Endothelial cell of umbilical vein (primary cell): ENCODE measurements around the gene CD248. TPM values are rescaled to one million over a fixed set of nuclear protein-coding genes. Genes with fewer than 3 reads are reported as not detected.

Experiments used
- BruUV-seq: library from RNA; stranded (reverse); fragments of 400-500 nt; replicated peaks from 2 replicates; lab custom pipeline; 2021; lab: Mats Ljungman, UMichigan
- CTCF ChIA-PET: fragments of 300-600, 350-600 bp; sonication (Branson Sonifier 250); formaldehyde crosslinking; loops from one replicate; lab custom pipeline; 2021; ENCODE audit warnings: antibody characterized with exemption, inconsistent platforms; lab: Charles Lee
- POLR2A ChIA-PET: fragments of 300-600, 350-600 bp; sonication (Branson Sonifier 250); formaldehyde crosslinking; loops from one replicate; lab custom pipeline; 2021; ENCODE audit warnings: antibody characterized with exemption, inconsistent platforms; lab: Charles Lee
- DNase-seq: peaks from one replicate; pipeline ENCODE4 v3.0.0-alpha.2; 2011; ENCODE audit warnings: low read depth, low spot score
- FAIRE-seq: peaks from 2 replicates; lab custom pipeline; 2011; peaks lifted over from hg19 to GRCh38; lab: Jason Lieb, UNC
- H2AFZ ChIP-seq: 2 replicates; pipeline ENCODE4 v1.6.0; 2012; ENCODE audit warnings: low read depth, low read length, control low read depth, inconsistent platforms
- H3K27ac ChIP-seq: 2 replicates; pipeline ENCODE4 v1.5.1; 2011; ENCODE audit warnings: low read depth, mild to moderate bottlenecking, control low read depth, low read length, moderate library complexity; ENCODE audit not compliant: insufficient read depth
- H3K27me3 ChIP-seq, 2 experiments: 2 replicates each; pipeline versions ENCODE4 v1.6.0 to v1.6.1; 2011; ENCODE audit warnings: low read length in 2 of 2, mixed read lengths in 1 of 2; ENCODE audit not compliant: control insufficient read depth in 2 of 2, insufficient read depth in 2 of 2
- H3K36me3 ChIP-seq, 2 experiments: 2 replicates in 1 of 2; 3 replicates in 1 of 2; pipeline ENCODE4 v1.5.1; 2011; ENCODE audit warnings: low read length in 2 of 2, mild to moderate bottlenecking in 1 of 2, moderate library complexity in 1 of 2; ENCODE audit not compliant: control insufficient read depth in 2 of 2, insufficient read depth in 2 of 2; ENCODE audit errors: extremely low read depth in 1 of 2
- H3K4me1 ChIP-seq: 3 replicates; pipeline ENCODE4 v1.5.1; 2011; ENCODE audit warnings: mild to moderate bottlenecking, low read length; ENCODE audit not compliant: control insufficient read depth, insufficient read depth; ENCODE audit errors: extremely low read depth
- H3K4me2 ChIP-seq: 2 replicates; pipeline ENCODE4 v1.6.1; 2011; ENCODE audit warnings: low read length, control low read depth, mixed read lengths; ENCODE audit not compliant: insufficient read depth
- H3K4me3 ChIP-seq, 3 experiments: fragments of 200-600 bp in 1 of 3; sonication (generic), shearing (Covaris generic) in 1 of 3; replicated peaks in 1 of 3; 2 replicates each; pipeline ENCODE4 v1.5.1; 2011 to 2016; ENCODE audit warnings: control low read depth in 3 of 3, low read length in 3 of 3, mild to moderate bottlenecking in 2 of 3, inconsistent platforms in 1 of 3, low read depth in 1 of 3, moderate library complexity in 1 of 3; ENCODE audit not compliant: insufficient read depth in 1 of 3
- H3K79me2 ChIP-seq: 2 replicates; pipeline ENCODE4 v1.6.0; 2012; ENCODE audit warnings: low read length, inconsistent platforms; ENCODE audit not compliant: control insufficient read depth, insufficient read depth
- H3K9ac ChIP-seq: replicated peaks from 2 replicates; pipeline ENCODE3; 2011; ENCODE audit warnings: low read length, control low read depth; ENCODE audit not compliant: insufficient read depth; ENCODE audit errors: extremely low read depth
- H3K9me1 ChIP-seq: replicated peaks from 3 replicates; pipeline ENCODE4 v1.6.0; 2011; ENCODE audit warnings: mild to moderate bottlenecking, low read length; ENCODE audit not compliant: control insufficient read depth, insufficient read depth; ENCODE audit errors: extremely low read depth
- H3K9me3 ChIP-seq: replicated peaks from 2 replicates; pipeline ENCODE4 v1.5.1; 2012; ENCODE audit warnings: low read length, inconsistent platforms; ENCODE audit not compliant: control insufficient read depth, insufficient read depth
- H4K20me1 ChIP-seq: replicated peaks from 2 replicates; pipeline ENCODE3; 2011; ENCODE audit warnings: mild to moderate bottlenecking, low read length; ENCODE audit not compliant: control insufficient read depth, insufficient read depth; ENCODE audit errors: extremely low read depth
- CTCF ChIP-seq, 2 donors: IDR thresholded peaks; 1 replicate in 1 of 2; 2 replicates in 1 of 2; pipeline ENCODE4 v1.5.1; 2011; ENCODE audit warnings: low read length in 2 of 2, mild to moderate bottlenecking in 2 of 2, moderate library complexity in 2 of 2, control low read depth in 1 of 2, inconsistent platforms in 1 of 2, low read depth in 1 of 2; ENCODE audit not compliant: insufficient read depth in 1 of 2; ENCODE audit errors: extremely low read depth in 1 of 2
- EZH2 ChIP-seq: IDR thresholded peaks from 2 replicates; pipeline ENCODE4 v1.6.1; 2012; ENCODE audit warnings: borderline replicate concordance, low read depth, mild to moderate bottlenecking, moderate library complexity, low read length, inconsistent platforms; ENCODE audit not compliant: severe bottlenecking
- FOS ChIP-seq: IDR thresholded peaks from 2 replicates; pipeline ENCODE4 v1.6.1; 2011; ENCODE audit warnings: mild to moderate bottlenecking, low read length, moderate library complexity, borderline replicate concordance; ENCODE audit not compliant: insufficient read depth
- GATA2 ChIP-seq: IDR thresholded peaks from 2 replicates; pipeline ENCODE4 v1.7.0; 2011; ENCODE audit warnings: low read depth, mild to moderate bottlenecking, moderate library complexity, mixed read lengths, low read length; ENCODE audit not compliant: insufficient read length, insufficient read depth
- JUN ChIP-seq: IDR thresholded peaks from 2 replicates; pipeline ENCODE4 v1.6.1; 2011; ENCODE audit warnings: borderline replicate concordance, low read depth; ENCODE audit not compliant: insufficient read length, insufficient read depth
- MAX ChIP-seq: IDR thresholded peaks from 2 replicates; pipeline ENCODE4 v1.6.1; 2011; ENCODE audit not compliant: insufficient read depth, insufficient read length
- MYC ChIP-seq: IDR thresholded peaks from one replicate; pipeline ENCODE4 v1.6.1; 2011; ENCODE audit warnings: mild to moderate bottlenecking, low read depth, low read length
- POLR2A ChIP-seq: IDR thresholded peaks from 2 replicates; pipeline ENCODE4 v1.6.1; 2012; ENCODE audit warnings: low read depth, mild to moderate bottlenecking, control low read depth, low read length
- POLR2AphosphoS5 ChIP-seq: IDR thresholded peaks from 2 replicates; pipeline ENCODE4 v1.6.1; 2012; ENCODE audit warnings: low read depth, mild to moderate bottlenecking, control low read depth, low read length, moderate library complexity; ENCODE audit not compliant: insufficient read depth
- dilution Hi-C: fragments of 300-500 bp; cut with MboI; formaldehyde crosslinking; loops from one replicate; pipeline ENCODE4 v1.15.0; 2019; ENCODE audit warnings: low sequenced_read_pairs; ENCODE audit not compliant: extremely low pct_ligation_motif_present
- intact Hi-C: fragments of 100-400 bp; cut with micrococcal nuclease; formaldehyde crosslinking; loops from one replicate; pipeline ENCODE4 v1.10.0; 2022
- polyA plus RNA-seq, 4 experiments: library from polyadenylated mRNA; depleted of rRNA in 3 of 4; stranded (reverse) in 3 of 4; unstranded in 1 of 4; fragments of >200 nt; gene quantifications; 2 replicates each; pipeline versions ENCODE4 v1.2.1 to v1.2.3, GENCODE V29; 2011 to 2012; ENCODE audit warnings: missing spikeins in 1 of 4
- total RNA-seq: library from RNA; stranded (reverse); gene quantifications from 2 replicates; pipeline ENCODE4 v1.2.3, GENCODE V29; 2021

The CD248 gene
- total and polyA plus RNA-seq, 2 donors (not counting 3 experiments of a cell fraction or from before 2014, with no cell fraction given) = 0.10 TPM; not detected in 1

GRCh38 chr11:66363187-66363601, 46.4 kb upstream of the CD248 start:
- BruUV-seq = no TSS peak
- CTCF ChIA-PET = interaction anchor here (0.7 to 2.5 kb wide), 12 partner anchors 9 to 70 kb away, joined by 3 to 12 read pairs (median 4); partner anchors contain the start of gene B4GAT1
- Histone ChIP-seq H3K9ac (no peak overlapping the region), H2AFZ (no peak overlapping the region), H3K36me3 (no peaks in the 10 kb centered on the region), H3K4me2 (no peak overlapping the region), H4K20me1 (no peaks in the 10 kb centered on the region), H3K9me3 (no peaks in the 10 kb centered on the region), H3K4me3 (no peak overlapping the region), H3K9me1 (no peaks in the 10 kb centered on the region), H3K27ac (no peak overlapping the region), H3K79me2 (no peaks in the 10 kb centered on the region), H3K4me1 (no peaks in the 10 kb centered on the region), H3K27me3 (no peaks in the 10 kb centered on the region)
- intact Hi-C loops (no loop called here), dilution Hi-C loops (no loop called here)
- POLR2A ChIA-PET = no interaction called here
- FAIRE-seq (no peak), DNase-seq (no peak)
- TF ChIP-seq FOS = no peak
- TF ChIP-seq JUN = no peak
- no peak for TF ChIP-seq CTCF (IDR thresholded peaks at IDR 0.05; ENCODE audit: extremely low read depth in 1 of 2, insufficient read depth in 1 of 2, low read depth in 1 of 2, low read length in 2 of 2)
- TF ChIP-seq GATA2 = no peak
- no peak for TF ChIP-seq POLR2A
- TF ChIP-seq MAX = no peak
- TF ChIP-seq MYC = no peak
- TF ChIP-seq EZH2 = no peak
- no peak for TF ChIP-seq POLR2AphosphoS5
